ENCODE results near the gene ADGRE2.

- TF ChIP-seq, protein P1, sequence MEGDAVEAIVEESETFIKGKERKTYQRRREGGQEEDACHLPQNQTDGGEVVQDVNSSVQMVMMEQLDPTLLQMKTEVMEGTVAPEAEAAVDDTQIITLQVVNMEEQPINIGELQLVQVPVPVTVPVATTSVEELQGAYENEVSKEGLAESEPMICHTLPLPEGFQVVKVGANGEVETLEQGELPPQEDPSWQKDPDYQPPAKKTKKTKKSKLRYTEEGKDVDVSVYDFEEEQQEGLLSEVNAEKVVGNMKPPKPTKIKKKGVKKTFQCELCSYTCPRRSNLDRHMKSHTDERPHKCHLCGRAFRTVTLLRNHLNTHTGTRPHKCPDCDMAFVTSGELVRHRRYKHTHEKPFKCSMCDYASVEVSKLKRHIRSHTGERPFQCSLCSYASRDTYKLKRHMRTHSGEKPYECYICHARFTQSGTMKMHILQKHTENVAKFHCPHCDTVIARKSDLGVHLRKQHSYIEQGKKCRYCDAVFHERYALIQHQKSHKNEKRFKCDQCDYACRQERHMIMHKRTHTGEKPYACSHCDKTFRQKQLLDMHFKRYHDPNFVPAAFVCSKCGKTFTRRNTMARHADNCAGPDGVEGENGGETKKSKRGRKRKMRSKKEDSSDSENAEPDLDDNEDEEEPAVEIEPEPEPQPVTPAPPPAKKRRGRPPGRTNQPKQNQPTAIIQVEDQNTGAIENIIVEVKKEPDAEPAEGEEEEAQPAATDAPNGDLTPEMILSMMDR (IDR thresholded peaks at IDR 0.05; ENCODE audit: low read depth, low read length, missing input control): no peak
- no peak for TF ChIP-seq TAF1 (conservative IDR thresholded peaks at IDR 0.05)
- no peak for TF ChIP-seq JUND (IDR thresholded peaks at IDR 0.05)
These were observed 14.0 kb downstream of the ADGRE2 start for GRCh38 chr19:14764401-14764800.
